ENCODE results near the gene LIN9.
A peak's percentile ranks its signal among the peaks of the same experiment; 100 is the strongest.

Gene LIN9

DNA sequence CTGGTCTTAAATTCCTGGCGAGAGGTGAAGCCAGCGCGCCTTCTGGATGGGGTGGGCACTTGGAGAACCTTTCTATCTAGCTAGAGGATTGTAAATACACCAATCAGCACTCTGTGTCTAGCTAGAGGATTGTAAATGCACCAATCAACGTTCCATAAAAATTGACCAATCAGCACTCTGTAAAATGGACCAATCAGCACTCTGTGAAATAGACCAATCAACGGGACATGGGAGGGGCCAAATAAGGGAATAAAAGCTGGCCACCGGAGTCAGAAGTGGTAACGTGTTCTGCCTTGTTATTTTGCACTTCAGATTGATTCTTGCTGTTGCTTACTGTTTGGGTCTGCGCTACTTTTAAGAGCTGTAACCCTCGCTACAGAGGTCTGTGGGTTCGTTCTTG is 12.0 kb upstream of the LIN9 start:
- DNase-seq (ENCODE audit: low read depth), result no peak
- H3K4me3 ChIP-seq (ENCODE audit: low read length), result no peak overlapping the region
- TF ChIP-seq CTCF (IDR thresholded peaks at IDR 0.05; ENCODE audit: insufficient read depth, low read depth, low read length, missing control alignments), result no peak

DNA sequence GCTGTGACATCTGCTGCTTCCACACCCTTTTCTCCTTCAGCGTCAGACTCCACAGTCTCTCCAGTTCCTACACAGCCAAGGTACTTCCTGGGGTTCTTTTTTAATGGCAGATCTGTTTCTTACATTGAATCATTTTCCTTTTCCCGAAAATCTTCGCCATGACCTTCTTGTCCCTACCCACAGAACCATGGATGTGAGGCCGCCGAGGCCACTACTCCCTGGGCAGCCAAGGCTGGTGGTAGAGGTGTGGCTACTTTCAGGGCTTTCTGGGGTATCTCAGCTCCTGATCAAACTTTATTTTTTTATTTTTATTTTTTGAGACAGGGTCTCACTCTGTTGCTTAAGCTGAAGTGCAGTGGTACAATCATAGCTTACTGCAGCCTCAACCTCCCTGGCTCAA is 9.5 kb upstream of the LIN9 start:
- H3K4me3 ChIP-seq (ENCODE audit: low read length), result no peak overlapping the region
- TF ChIP-seq CTCF (IDR thresholded peaks at IDR 0.05; ENCODE audit: insufficient read depth, low read depth, low read length, missing control alignments), result no peak
- DNase-seq (ENCODE audit: low read depth), result no peak

DNA sequence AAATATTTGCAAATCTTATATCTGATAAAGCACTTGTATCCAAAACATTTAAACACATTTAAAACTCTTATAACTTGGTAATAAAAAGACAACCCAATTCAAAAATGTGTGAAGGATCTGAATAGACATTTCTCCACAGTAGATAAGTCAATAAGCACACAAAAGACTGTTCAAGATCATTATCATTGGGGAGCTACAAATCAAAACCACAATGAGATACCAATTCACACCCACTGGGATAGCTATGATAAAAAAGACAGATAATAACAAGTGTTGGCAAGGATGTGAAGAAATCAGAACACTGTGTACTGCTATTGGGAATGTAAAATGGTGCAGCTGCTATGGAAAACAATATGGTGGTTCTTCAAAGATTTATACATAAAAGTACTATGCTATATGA is 5.1 kb upstream of the LIN9 start:
- DNase-seq (ENCODE audit: low read depth), result no peak
- H3K4me3 ChIP-seq (ENCODE audit: low read length), result no peak overlapping the region
- no peak for TF ChIP-seq CTCF (IDR thresholded peaks at IDR 0.05; ENCODE audit: insufficient read depth, low read depth, low read length, missing control alignments)

GRCh38 chr1:226312065-226312464 is 3.1 kb upstream of the LIN9 start:
- no peak for DNase-seq (ENCODE audit: low read depth)
- TF ChIP-seq CTCF (IDR thresholded peaks at IDR 0.05; ENCODE audit: insufficient read depth, low read depth, low read length, missing control alignments), result no peak
- no peak overlapping the region for H3K4me3 ChIP-seq (ENCODE audit: low read length)

DNA sequence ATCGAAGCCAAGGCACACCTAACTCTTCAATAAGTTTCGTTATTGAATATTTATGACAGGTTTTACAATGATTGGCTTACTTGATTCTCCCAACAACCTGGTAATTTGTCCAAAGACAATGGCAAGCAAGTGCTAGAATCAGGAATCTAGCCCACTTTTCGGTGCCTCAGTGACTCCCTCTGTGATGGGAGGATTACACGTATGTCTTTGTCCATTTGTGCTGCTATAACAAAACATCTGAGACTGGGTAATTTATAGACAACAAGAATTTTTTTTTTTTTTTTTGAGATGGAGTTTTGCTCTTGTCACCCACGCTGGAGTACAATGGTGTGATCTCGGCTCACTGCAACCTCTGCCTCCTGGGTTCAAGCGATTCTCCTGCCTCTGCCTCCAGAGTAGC is 2.4 kb upstream of the LIN9 start:
- no peak for TF ChIP-seq CTCF (IDR thresholded peaks at IDR 0.05; ENCODE audit: insufficient read depth, low read depth, low read length, missing control alignments)
- DNase-seq (ENCODE audit: low read depth), result no peak
- H3K4me3 ChIP-seq (ENCODE audit: low read length), result no peak overlapping the region

DNA sequence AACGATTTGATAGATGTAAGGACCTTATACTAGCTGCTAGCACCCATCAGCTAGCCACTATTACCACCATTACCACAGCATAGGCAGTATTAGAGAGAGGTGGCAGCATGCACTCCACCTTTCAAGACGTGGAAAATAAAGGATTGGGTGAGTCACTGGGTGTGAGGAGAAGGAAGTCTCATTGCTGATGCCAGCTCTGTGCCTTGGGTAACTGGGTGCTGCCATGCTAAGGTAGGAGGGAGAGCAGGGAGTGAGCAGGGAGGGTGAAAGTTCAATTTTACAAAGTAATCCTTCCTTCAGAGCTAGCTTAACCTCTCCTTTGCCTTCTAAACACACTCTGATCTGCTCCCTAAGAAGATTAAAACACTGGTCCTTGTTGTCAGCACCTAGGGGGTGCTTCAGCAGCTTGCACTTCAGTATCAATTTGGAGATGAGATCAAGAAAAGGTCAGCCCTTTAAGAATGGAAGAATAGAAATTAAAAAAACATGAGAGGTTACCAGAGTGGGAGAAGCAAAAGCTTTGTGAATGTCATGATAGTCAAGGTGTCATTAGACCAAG is 1.8 kb upstream of the LIN9 start:
- peak; percentile 82 for DNase-seq (ENCODE audit: low read depth)
- H3K4me3 ChIP-seq (ENCODE audit: low read length), result no peak overlapping the region
- TF ChIP-seq CTCF (IDR thresholded peaks at IDR 0.05; ENCODE audit: insufficient read depth, low read depth, low read length, missing control alignments), result peak; percentile 6

DNA sequence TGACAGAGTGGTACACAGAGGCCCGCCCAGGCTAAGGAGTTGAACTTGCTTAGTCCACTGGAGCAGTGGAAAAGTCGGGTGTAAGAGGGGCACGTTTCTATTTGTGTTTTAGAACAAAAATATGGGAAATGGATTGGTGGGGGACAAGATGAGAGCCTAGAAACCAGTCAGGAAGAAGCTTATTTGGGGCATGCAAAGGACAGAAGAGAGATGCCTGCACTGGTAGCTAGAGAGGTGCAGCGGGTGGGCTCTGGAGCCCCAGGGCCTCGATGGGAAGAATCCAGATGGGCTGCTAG is 1.2 kb upstream of the LIN9 start:
- DNase-seq (ENCODE audit: low read depth), result no peak
- TF ChIP-seq CTCF (IDR thresholded peaks at IDR 0.05; ENCODE audit: insufficient read depth, low read depth, low read length, missing control alignments), result no peak
- no peak overlapping the region for H3K4me3 ChIP-seq (ENCODE audit: low read length)

All from epithelial cell of esophagus (primary cell).